Peyer's patch (tissue), 4 donors: ENCODE results near the gene MAML1. TPM values are rescaled to one million over a fixed set of nuclear protein-coding genes. Genes with fewer than 3 reads are reported as not detected.

ENCODE experiments used
- DNase-seq, 3 donors: peaks; one replicate each; pipeline ENCODE4 v3.0.0-alpha.2; 2017 to 2019
- H3K27ac ChIP-seq, 4 donors: fragments of 200-600 bp; sonication (generic); one replicate each; pipeline ENCODE4 v1.5.1; 2016 to 2019
- H3K27me3 ChIP-seq, 2 donors: fragments of 200-600 bp; sonication (generic); one replicate each; pipeline ENCODE4 v1.5.1; 2019
- H3K36me3 ChIP-seq, 3 donors: fragments of 200-600 bp; sonication (generic); one replicate each; pipeline ENCODE4 v1.5.1; 2016 to 2019
- H3K4me1 ChIP-seq, 4 donors: fragments of 200-600 bp; sonication (generic); one replicate each; pipeline ENCODE4 v1.5.1; 2016 to 2019
- H3K4me3 ChIP-seq, 4 donors: fragments of 200-600 bp; sonication (generic); 1 replicate in 3 of 4; 2 replicates in 1 of 4; pipeline ENCODE4 v1.5.1; 2016 to 2019; ENCODE audit warnings: mild to moderate bottlenecking in 1 of 4
- H3K9me3 ChIP-seq, 4 donors: fragments of 200-600 bp; sonication (generic); one replicate each; pipeline ENCODE4 v1.5.1; 2016 to 2019; ENCODE audit warnings: mild to moderate bottlenecking in 1 of 4
- CTCF ChIP-seq, 6 experiments: fragments of 450-650 bp in 4 of 6; fragments of 200-600 bp in 2 of 6; sonication (generic) in 1 of 6; IDR thresholded peaks; one replicate each; pipeline ENCODE4 v1.5.1; 2017 to 2019; ENCODE audit warnings: antibody characterized with exemption in 6 of 6, mild to moderate bottlenecking in 3 of 6, moderate library complexity in 1 of 6
- POLR2A ChIP-seq, 2 donors: fragments of 450-650 bp; IDR thresholded peaks; one replicate each; pipeline ENCODE4 v1.5.1; 2017; ENCODE audit warnings: antibody characterized with exemption in 2 of 2, mild to moderate bottlenecking in 2 of 2, moderate library complexity in 2 of 2
- total RNA-seq, 4 donors: library from RNA; depleted of rRNA; stranded (reverse); fragments of >200 nt; gene quantifications; one replicate each; pipeline ENCODE4 v1.1.0, GENCODE V29; 2016

MAML1 gene
- total RNA-seq, 4 donors from 2014 or later, result 29.6 to 43.1 (median 37.3) TPM

GRCh38 chr5:179802207-179802883 is 69.7 kb downstream of the MAML1 start:
- Histone ChIP-seq H3K4me3 (no peak overlapping the region), H3K4me1 (peaks cover 13 to 45% (median 28%) of the 10 kb centered on the region in 4 donors), H3K27ac (peak overlapping the region in 2 of 4 donors; percentile 95 to 100), H3K9me3 (no peaks in the 10 kb centered on the region), H3K27me3 (no peaks in the 10 kb centered on the region), H3K36me3 (peaks cover 0 to 54% (median 0%) of the 10 kb centered on the region in 3 donors)
- DNase-seq, result peak in 1 of 3 donors; percentile 57
- no peak for TF ChIP-seq POLR2A (IDR thresholded peaks at IDR 0.05)
- TF ChIP-seq CTCF (IDR thresholded peaks at IDR 0.05), result no peak

GRCh38 chr5:179802950-179803562 is 70.4 kb downstream of the MAML1 start:
- Histone ChIP-seq H3K36me3 (peaks cover 0 to 47% (median 0%) of the 10 kb centered on the region in 3 donors), H3K27ac (peak overlapping the region; percentile 32 to 100 (median 96)), H3K4me3 (peak overlapping the region in 2 of 4 donors; percentile 91 to 98), H3K4me1 (peaks cover 13 to 52% (median 30%) of the 10 kb centered on the region in 4 donors), H3K27me3 (no peaks in the 10 kb centered on the region), H3K9me3 (no peaks in the 10 kb centered on the region)
- peak in 1 of 3 donors; percentile 64 for DNase-seq
- TF ChIP-seq CTCF (IDR thresholded peaks at IDR 0.05), result no peak
- no peak for TF ChIP-seq POLR2A (IDR thresholded peaks at IDR 0.05)

GRCh38 chr5:179803651-179804554 is 71.3 kb downstream of the MAML1 start:
- peaks cover 13 to 54% (median 30%) of the 10 kb centered on the region in 4 donors for H3K4me1 ChIP-seq
- H3K27me3 ChIP-seq, result no peaks in the 10 kb centered on the region
- H3K9me3 ChIP-seq, result no peaks in the 10 kb centered on the region
- H3K36me3 ChIP-seq, result peaks cover 0 to 38% (median 0%) of the 10 kb centered on the region in 3 donors
- peak; percentile 40 to 76 (median 54) for DNase-seq
- peak overlapping the region; percentile 32 to 100 (median 96) for H3K27ac ChIP-seq
- peak overlapping the region in 2 of 4 donors; percentile 91 to 98 for H3K4me3 ChIP-seq
- TF ChIP-seq CTCF (IDR thresholded peaks at IDR 0.05), result no peak
- TF ChIP-seq POLR2A (IDR thresholded peaks at IDR 0.05), result no peak

- peaks cover 0 to 32% (median 0%) of the 10 kb centered on the region in 3 donors for H3K36me3 ChIP-seq
- no peaks in the 10 kb centered on the region for H3K9me3 ChIP-seq
- TF ChIP-seq CTCF (IDR thresholded peaks at IDR 0.05), result no peak
- TF ChIP-seq POLR2A (IDR thresholded peaks at IDR 0.05), result no peak
- no peak for DNase-seq
- peak overlapping the region in 2 of 4 donors; percentile 91 to 98 for H3K4me3 ChIP-seq
- H3K27me3 ChIP-seq, result no peaks in the 10 kb centered on the region
- H3K27ac ChIP-seq, result peak overlapping the region in 3 of 4 donors; percentile 95 to 100 (median 98)
- peaks cover 13 to 54% (median 30%) of the 10 kb centered on the region in 4 donors for H3K4me1 ChIP-seq
Observed at GRCh38 chr5:179804555-179804947, 71.9 kb downstream of the MAML1 start.

GRCh38 chr5:179805070-179805528 is 72.5 kb downstream of the MAML1 start:
- peak overlapping the region; percentile 95 to 100 (median 96) for H3K27ac ChIP-seq
- peak overlapping the region; percentile 85 to 98 (median 94) for H3K4me3 ChIP-seq
- DNase-seq, result peak in 2 of 3 donors; percentile 86 to 88
- H3K4me1 ChIP-seq, result peaks cover 13 to 54% (median 30%) of the 10 kb centered on the region in 4 donors
- no peaks in the 10 kb centered on the region for H3K9me3 ChIP-seq
- peaks cover 0 to 26% (median 0%) of the 10 kb centered on the region in 3 donors for H3K36me3 ChIP-seq
- no peaks in the 10 kb centered on the region for H3K27me3 ChIP-seq
- TF ChIP-seq CTCF (IDR thresholded peaks at IDR 0.05) (peak in 1 of 6 experiments; percentile 3), POLR2A (IDR thresholded peaks at IDR 0.05) (peak; percentile 97 to 98)
